Measurements from ENCODE around the gene DIPK1C. TPM values are rescaled to one million over a fixed set of nuclear protein-coding genes. Genes with fewer than 3 reads are reported as not detected.
A peak's percentile ranks its signal among the peaks of the same experiment; 100 is the strongest.

DIPK1C gene
- polyA plus RNA-seq, 3 donors, result 0.26 to 0.37 (median 0.27) TPM

GRCh38 chr18:74395648-74396154 is 61.4 kb downstream of the DIPK1C start:
- DNase-seq (ENCODE audit: low read depth in 3 of 3, low spot score in 2 of 3), result no peak

GRCh38 chr18:74395006-74395405 is 62.1 kb downstream of the DIPK1C start:
- DNase-seq (ENCODE audit: low read depth in 3 of 3, low spot score in 2 of 3), result no peak

GRCh38 chr18:74392323-74392722 is 64.8 kb downstream of the DIPK1C start:
- no peak for DNase-seq (ENCODE audit: low read depth in 3 of 3, low spot score in 2 of 3)

- DNase-seq (ENCODE audit: low read depth in 3 of 3, low spot score in 2 of 3), result no peak
Observed at GRCh38 chr18:74390900-74391299, 66.2 kb downstream of the DIPK1C start.

- DNase-seq (ENCODE audit: low read depth in 3 of 3, low spot score in 2 of 3), result no peak
Observed at GRCh38 chr18:74389991-74390390, 67.1 kb downstream of the DIPK1C start.

GRCh38 chr18:74389171-74389927 is 67.8 kb downstream of the DIPK1C start:
- DNase-seq (ENCODE audit: low read depth in 3 of 3, low spot score in 2 of 3), result peak in 1 of 3 donors; percentile 43

GRCh38 chr18:74388227-74388626 is 68.9 kb downstream of the DIPK1C start:
- no peak for DNase-seq (ENCODE audit: low read depth in 3 of 3, low spot score in 2 of 3)

- DNase-seq (ENCODE audit: low read depth in 3 of 3, low spot score in 2 of 3), result no peak
Observed at GRCh38 chr18:74387383-74387782, 69.7 kb downstream of the DIPK1C start.

Other genes with a start within 250 kb of the DIPK1C start
- 100 to 1,000 TPM; 279 to 338 (median 337) TPM for gene CYB5A, start 165.3 kb downstream of the DIPK1C start, polyA plus RNA-seq (ENCODE audit: insufficient read length in 3 of 3)
- under 1 TPM; 0.24 to 0.35 (median 0.28) TPM for gene C18orf63, start 141.5 kb downstream of the DIPK1C start, polyA plus RNA-seq (ENCODE audit: insufficient read length in 3 of 3)
- gene CNDP2, start 39.1 kb upstream of the DIPK1C start, polyA plus RNA-seq (ENCODE audit: insufficient read length in 3 of 3), result 100 to 1,000 TPM; 257 to 308 (median 263) TPM
- 1 to 10 TPM in 2 of 3 donors, under 1 TPM in 1; 0.75 to 1.5 (median 1.2) TPM for gene CNDP1, start 77.2 kb upstream of the DIPK1C start, polyA plus RNA-seq (ENCODE audit: insufficient read length in 3 of 3)
- gene ZNF407, start 140.6 kb upstream of the DIPK1C start, polyA plus RNA-seq (ENCODE audit: insufficient read length in 3 of 3), result 10 to 100 TPM in 2 of 3 donors, 1 to 10 TPM in 1; 9.9 to 11.6 (median 10.9) TPM

All from right renal cortex interstitium (tissue), 3 donors.